Uterus (tissue), 4 donors: Measurements from ENCODE around the gene OR10S1. TPM values are rescaled to one million over a fixed set of nuclear protein-coding genes. Genes with fewer than 3 reads are reported as not detected.

Experiments used
- DNase-seq, 2 donors: peaks; one replicate each; pipeline ENCODE4 v3.0.0-alpha.2; 2019 to 2020
- H3K27ac ChIP-seq, 2 donors: fragments of 200-600 bp; sonication (generic); 1 replicate in 1 of 2; 2 replicates in 1 of 2; pipeline ENCODE4 v1.5.1; 2016 to 2018
- H3K27me3 ChIP-seq, 2 donors: fragments of 200-600 bp; sonication (generic); one replicate each; pipeline ENCODE4 v1.5.1; 2018 to 2019; ENCODE audit warnings: control low read depth in 1 of 2
- H3K36me3 ChIP-seq, 2 donors: fragments of 200-600 bp; sonication (generic); one replicate each; pipeline ENCODE4 v1.5.1; 2019; ENCODE audit warnings: control low read depth in 1 of 2
- H3K4me1 ChIP-seq, 2 donors: fragments of 200-600 bp; sonication (generic); one replicate each; pipeline ENCODE4 v1.5.1; 2018 to 2019; ENCODE audit warnings: control low read depth in 1 of 2
- H3K4me3 ChIP-seq, 2 donors: fragments of 200-600 bp; sonication (generic); 1 replicate in 1 of 2; 2 replicates in 1 of 2; pipeline ENCODE4 v1.5.1; 2018 to 2019; ENCODE audit warnings: mild to moderate bottlenecking in 1 of 2
- H3K9me3 ChIP-seq, 2 donors: fragments of 200-600 bp; sonication (generic); one replicate each; pipeline ENCODE4 v1.5.1; 2019; ENCODE audit warnings: control low read depth in 1 of 2
- POLR2A ChIP-seq, 2 donors: fragments of 450-650 bp; IDR thresholded peaks; one replicate each; pipeline ENCODE4 v1.6.1; 2016; ENCODE audit warnings: antibody characterized with exemption in 2 of 2, mild to moderate bottlenecking in 1 of 2, moderate library complexity in 1 of 2
- intact Hi-C: fragments of 100-400 bp; cut with DNase I; formaldehyde crosslinking; loops from one replicate; pipeline ENCODE4 v1.15.1; 2023; ENCODE audit warnings: low total_unique reads
- total RNA-seq, 4 donors: library from RNA; depleted of rRNA in 3 of 4; stranded (reverse); fragments of >200 nt in 3 of 4; gene quantifications; one replicate each; pipeline versions ENCODE4 v1.1.0 to v1.2.4, GENCODE V29; 2014 to 2023
- TF ChIP-seq, protein P1 (sequence below), 4 experiments: fragments of 200-600 bp in 2 of 4; fragments of 450-650 bp in 2 of 4; sonication (generic) in 2 of 4; IDR thresholded peaks; one replicate each; pipeline ENCODE4 v1.5.1; 2016 to 2019; ENCODE audit warnings: antibody characterized with exemption in 4 of 4, mild to moderate bottlenecking in 2 of 4, moderate library complexity in 1 of 4
- donor health status: DM: yes; HTN: yes; CAD: no.

OR10S1 gene
- total RNA-seq, 4 donors from 2014 or later = not detected

DNA sequence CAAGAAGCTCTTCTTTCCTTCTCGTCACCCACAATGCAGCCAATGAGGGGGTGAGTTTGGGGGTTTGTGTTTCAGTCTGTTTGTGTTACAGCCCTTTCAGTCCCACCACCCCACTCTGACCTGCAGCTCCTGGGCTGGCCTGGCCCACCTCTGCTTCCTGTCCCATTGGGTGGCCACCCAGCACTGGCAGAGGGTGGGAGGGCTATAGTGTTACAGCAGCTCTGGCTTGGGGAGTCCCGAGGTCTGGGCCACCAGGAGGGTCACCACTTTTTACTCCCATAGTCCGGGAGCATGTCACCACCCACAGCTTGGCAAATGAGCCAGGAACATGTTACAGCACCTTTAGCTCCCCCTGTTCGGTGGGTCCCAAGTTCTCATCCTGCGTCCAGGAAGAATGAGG is 1.7 kb upstream of the OR10S1 start:
- H3K27me3 ChIP-seq = no peaks in the 10 kb centered on the region
- intact Hi-C loops = no loop called here
- no peak for DNase-seq
- H3K9me3 ChIP-seq = no peaks in the 10 kb centered on the region
- no peaks in the 10 kb centered on the region for H3K36me3 ChIP-seq
- no peak overlapping the region for H3K27ac ChIP-seq
- no peak overlapping the region for H3K4me3 ChIP-seq
- no peak for TF ChIP-seq POLR2A (IDR thresholded peaks at IDR 0.05)
- TF ChIP-seq, protein P1, sequence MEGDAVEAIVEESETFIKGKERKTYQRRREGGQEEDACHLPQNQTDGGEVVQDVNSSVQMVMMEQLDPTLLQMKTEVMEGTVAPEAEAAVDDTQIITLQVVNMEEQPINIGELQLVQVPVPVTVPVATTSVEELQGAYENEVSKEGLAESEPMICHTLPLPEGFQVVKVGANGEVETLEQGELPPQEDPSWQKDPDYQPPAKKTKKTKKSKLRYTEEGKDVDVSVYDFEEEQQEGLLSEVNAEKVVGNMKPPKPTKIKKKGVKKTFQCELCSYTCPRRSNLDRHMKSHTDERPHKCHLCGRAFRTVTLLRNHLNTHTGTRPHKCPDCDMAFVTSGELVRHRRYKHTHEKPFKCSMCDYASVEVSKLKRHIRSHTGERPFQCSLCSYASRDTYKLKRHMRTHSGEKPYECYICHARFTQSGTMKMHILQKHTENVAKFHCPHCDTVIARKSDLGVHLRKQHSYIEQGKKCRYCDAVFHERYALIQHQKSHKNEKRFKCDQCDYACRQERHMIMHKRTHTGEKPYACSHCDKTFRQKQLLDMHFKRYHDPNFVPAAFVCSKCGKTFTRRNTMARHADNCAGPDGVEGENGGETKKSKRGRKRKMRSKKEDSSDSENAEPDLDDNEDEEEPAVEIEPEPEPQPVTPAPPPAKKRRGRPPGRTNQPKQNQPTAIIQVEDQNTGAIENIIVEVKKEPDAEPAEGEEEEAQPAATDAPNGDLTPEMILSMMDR (IDR thresholded peaks at IDR 0.05) = no peak
- no peaks in the 10 kb centered on the region for H3K4me1 ChIP-seq

DNA sequence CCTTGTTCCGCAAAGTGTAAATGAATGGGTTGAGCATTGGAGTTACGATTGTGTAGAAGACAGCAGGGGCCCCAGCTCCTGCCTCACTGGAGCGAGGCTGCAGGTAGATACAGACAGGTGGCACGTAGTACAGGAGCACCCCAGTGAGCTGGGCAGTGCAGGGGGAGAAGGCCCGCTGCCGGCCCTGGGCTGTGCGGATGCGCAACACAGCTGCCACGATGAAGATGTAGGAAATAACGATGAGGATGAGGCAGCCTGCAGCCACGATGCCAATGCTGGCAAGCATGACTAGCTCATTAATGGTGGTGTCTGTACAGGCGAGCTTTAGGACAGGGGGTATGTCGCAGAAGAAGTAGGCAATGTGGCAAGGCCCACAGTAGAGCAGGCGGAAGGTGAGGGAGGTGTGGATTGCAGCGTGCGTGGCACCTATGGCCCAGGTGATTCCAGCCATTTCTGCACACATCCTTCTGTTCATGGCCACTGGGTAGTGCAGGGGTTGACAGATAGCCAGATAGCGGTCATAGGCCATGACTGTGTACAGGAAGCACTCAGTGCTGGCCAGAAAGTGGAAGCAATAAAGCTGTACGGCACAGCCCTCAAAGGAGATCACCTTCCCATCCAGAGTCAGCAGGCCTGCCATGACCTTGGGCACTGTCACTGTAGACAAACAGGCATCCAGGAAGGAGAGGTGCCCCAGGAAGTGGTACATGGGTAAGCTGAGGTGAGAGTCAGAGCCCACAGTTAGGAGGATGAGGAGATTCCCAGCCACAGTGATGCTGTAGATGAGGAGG is 616 bp downstream of the OR10S1 start:
- H3K4me1 ChIP-seq = no peaks in the 10 kb centered on the region
- H3K27me3 ChIP-seq = no peaks in the 10 kb centered on the region
- no peaks in the 10 kb centered on the region for H3K9me3 ChIP-seq
- no peak overlapping the region for H3K4me3 ChIP-seq
- TF ChIP-seq POLR2A (IDR thresholded peaks at IDR 0.05) = no peak
- TF ChIP-seq, protein P1 (IDR thresholded peaks at IDR 0.05) = no peak
- DNase-seq = no peak
- no peak overlapping the region for H3K27ac ChIP-seq
- intact Hi-C loops = no loop called here
- no peaks in the 10 kb centered on the region for H3K36me3 ChIP-seq

DNA sequence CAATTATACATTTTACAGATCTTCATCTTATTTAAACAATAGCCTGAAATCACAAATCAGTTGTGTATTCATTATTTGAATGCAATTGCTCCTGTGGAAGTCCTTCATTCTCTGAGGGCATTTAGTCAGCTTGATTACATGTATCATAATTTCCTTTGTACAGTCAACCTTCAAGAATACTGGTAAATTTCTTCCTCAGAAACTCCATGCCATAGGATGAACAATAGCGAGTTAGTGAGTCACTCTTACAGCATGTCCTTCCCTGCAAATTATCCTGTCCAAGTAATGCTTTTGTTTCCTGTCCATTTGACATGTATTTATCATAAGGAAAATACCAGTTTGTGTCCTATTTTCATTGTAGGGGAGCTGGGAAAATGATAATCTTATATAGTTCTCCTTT is 3.8 kb downstream of the OR10S1 start:
- intact Hi-C loops = no loop called here
- TF ChIP-seq, protein P1 (IDR thresholded peaks at IDR 0.05) = no peak
- no peak for TF ChIP-seq POLR2A (IDR thresholded peaks at IDR 0.05)
- Histone ChIP-seq H3K36me3 (no peaks in the 10 kb centered on the region), H3K4me1 (no peaks in the 10 kb centered on the region), H3K27ac (no peak overlapping the region), H3K9me3 (no peaks in the 10 kb centered on the region), H3K27me3 (no peaks in the 10 kb centered on the region), H3K4me3 (no peak overlapping the region)
- DNase-seq = no peak

DNA sequence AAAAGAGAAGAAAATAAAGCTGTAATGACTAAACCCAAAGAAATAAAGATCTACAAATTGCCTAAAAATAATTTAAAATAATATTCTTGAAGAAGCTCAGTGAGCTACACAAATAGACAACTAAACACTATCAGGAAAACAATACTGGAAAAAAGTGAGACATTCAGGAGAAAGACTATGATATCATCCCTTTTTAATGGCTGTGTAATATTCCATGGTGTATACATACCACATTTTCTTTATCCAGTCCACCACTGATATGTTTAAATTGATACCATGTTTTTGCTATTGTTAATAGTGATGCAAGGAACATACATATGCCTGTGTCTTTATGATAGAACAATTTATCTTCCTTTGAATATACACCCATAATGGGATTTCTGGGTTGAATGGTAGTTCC is 20.8 kb downstream of the OR10S1 start:
- Histone ChIP-seq H3K4me1 (no peaks in the 10 kb centered on the region), H3K36me3 (no peaks in the 10 kb centered on the region), H3K4me3 (no peak overlapping the region), H3K9me3 (no peaks in the 10 kb centered on the region), H3K27me3 (no peaks in the 10 kb centered on the region), H3K27ac (no peak overlapping the region)
- no peak for TF ChIP-seq POLR2A (IDR thresholded peaks at IDR 0.05)
- TF ChIP-seq, protein P1 (IDR thresholded peaks at IDR 0.05) = no peak
- no peak for DNase-seq
- intact Hi-C loops = no loop called here

DNA sequence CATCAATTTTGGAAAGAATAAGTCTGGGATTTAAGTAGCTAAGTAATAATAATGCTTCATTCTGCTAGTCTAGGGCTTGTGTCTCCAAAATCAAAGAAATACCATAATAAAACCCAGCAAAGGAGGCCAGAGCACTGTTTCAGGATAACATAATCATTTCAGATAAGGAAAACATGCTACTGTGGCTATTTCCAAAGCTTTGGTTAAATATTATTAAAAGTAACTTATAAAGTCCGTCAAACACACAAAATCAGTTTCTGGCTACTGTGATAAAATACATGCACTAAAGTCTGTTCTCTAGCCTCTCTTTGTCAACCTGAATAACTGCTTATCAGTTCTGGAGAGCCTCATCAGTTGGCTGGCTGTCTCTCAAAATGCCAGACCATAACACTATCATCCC is 32.4 kb downstream of the OR10S1 start:
- no peaks in the 10 kb centered on the region for H3K27me3 ChIP-seq
- no peaks in the 10 kb centered on the region for H3K36me3 ChIP-seq
- DNase-seq = no peak
- no peaks in the 10 kb centered on the region for H3K4me1 ChIP-seq
- TF ChIP-seq, protein P1 (IDR thresholded peaks at IDR 0.05) = no peak
- intact Hi-C loops = no loop called here
- H3K9me3 ChIP-seq = no peaks in the 10 kb centered on the region
- no peak overlapping the region for H3K27ac ChIP-seq
- H3K4me3 ChIP-seq = no peak overlapping the region
